Measurements from ENCODE around the gene TPD52L1. TPM values are rescaled to one million over a fixed set of nuclear protein-coding genes. Genes with fewer than 3 reads are reported as not detected.

Gene TPD52L1
- total and polyA plus RNA-seq, 2 experiments from 2014 or later: 171 to 182 TPM

- Histone ChIP-seq H3K27ac (no peak overlapping the region), H3K27me3 (no peaks in the 10 kb centered on the region), H3K4me3 (no peak overlapping the region), H3K9me2 (replicated peaks; ENCODE audit: insufficient read depth) (no peaks in the 10 kb centered on the region), H2AFZ (no peak overlapping the region), H4K20me1 (ENCODE audit: insufficient read depth, poor library complexity, severe bottlenecking) (no peaks in the 10 kb centered on the region), H3K4me1 (ENCODE audit: insufficient read depth) (no peaks in the 10 kb centered on the region), H3K9me3 (ENCODE audit: low read depth) (no peaks in the 10 kb centered on the region), H3K4me2 (no peak overlapping the region), H3K79me2 (no peaks in the 10 kb centered on the region), H3K36me3 (replicated peaks; ENCODE audit: insufficient read depth, low read depth) (no peaks in the 10 kb centered on the region)
- no peak for TF ChIP-seq EZH2 (IDR thresholded peaks at IDR 0.05; ENCODE audit: borderline replicate concordance)
- no peak for TF ChIP-seq EZH2phosphoT487 (IDR thresholded peaks at IDR 0.05; ENCODE audit: low read depth, severe bottlenecking, unreplicated experiment)
- TF ChIP-seq, protein P1, sequence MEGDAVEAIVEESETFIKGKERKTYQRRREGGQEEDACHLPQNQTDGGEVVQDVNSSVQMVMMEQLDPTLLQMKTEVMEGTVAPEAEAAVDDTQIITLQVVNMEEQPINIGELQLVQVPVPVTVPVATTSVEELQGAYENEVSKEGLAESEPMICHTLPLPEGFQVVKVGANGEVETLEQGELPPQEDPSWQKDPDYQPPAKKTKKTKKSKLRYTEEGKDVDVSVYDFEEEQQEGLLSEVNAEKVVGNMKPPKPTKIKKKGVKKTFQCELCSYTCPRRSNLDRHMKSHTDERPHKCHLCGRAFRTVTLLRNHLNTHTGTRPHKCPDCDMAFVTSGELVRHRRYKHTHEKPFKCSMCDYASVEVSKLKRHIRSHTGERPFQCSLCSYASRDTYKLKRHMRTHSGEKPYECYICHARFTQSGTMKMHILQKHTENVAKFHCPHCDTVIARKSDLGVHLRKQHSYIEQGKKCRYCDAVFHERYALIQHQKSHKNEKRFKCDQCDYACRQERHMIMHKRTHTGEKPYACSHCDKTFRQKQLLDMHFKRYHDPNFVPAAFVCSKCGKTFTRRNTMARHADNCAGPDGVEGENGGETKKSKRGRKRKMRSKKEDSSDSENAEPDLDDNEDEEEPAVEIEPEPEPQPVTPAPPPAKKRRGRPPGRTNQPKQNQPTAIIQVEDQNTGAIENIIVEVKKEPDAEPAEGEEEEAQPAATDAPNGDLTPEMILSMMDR (IDR thresholded peaks at IDR 0.05; ENCODE audit: poor library complexity): no peak
- WGBS (ENCODE audit: low lambda C conversion rate, missing lambda C conversion rate): 95% methylated on average over 1 of the region's 1 CpG
- no peak for DNase-seq (ENCODE audit: low spot score)
Observed at GRCh38 chr6:125250511-125250910, 96.9 kb downstream of the TPD52L1 start.

DNA sequence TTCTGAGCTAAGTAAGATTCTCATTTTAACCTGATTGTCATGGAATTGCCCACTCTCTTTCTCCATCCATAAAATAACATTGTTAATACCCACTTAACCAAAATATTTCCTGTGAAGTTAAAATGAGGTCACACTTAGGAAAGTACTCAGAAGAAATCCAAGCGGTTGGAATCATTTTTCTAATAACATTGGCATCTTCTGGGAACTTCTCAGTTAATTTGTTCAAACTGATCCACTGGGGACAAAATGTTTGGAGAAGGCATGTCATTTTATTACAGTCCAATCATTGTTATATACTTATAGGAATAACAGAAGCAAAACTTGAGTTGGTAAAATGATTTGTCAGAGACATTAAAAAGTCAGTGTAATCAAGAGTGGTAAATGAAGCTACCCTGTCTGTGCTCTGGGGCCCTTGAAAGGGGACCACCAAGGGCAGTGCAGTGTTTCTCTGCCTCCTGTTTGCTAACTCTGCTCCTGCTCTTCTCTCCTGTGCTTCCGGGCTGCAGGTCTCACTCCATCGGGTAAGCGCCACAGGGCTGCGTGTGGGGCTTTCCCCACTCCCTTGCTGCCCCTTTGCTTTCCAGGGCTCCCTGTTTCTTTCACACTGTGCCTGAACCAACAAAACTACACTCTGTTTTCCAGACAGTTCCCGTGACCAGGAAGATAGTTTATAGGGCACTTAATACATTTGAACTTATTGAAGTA, 98.1 kb downstream of the TPD52L1 start:
- WGBS (ENCODE audit: low lambda C conversion rate, missing lambda C conversion rate): 49% methylated on average over 6 of the region's 6 CpGs
- no peak for DNase-seq (ENCODE audit: low spot score)
- TF ChIP-seq, protein P1 (IDR thresholded peaks at IDR 0.05; ENCODE audit: poor library complexity): no peak
- no peak for TF ChIP-seq EZH2 (IDR thresholded peaks at IDR 0.05; ENCODE audit: borderline replicate concordance)
- Histone ChIP-seq H2AFZ (peak overlapping the region; percentile 17), H3K9me2 (replicated peaks; ENCODE audit: insufficient read depth) (no peaks in the 10 kb centered on the region), H3K4me3 (no peak overlapping the region), H4K20me1 (ENCODE audit: insufficient read depth, poor library complexity, severe bottlenecking) (no peaks in the 10 kb centered on the region), H3K36me3 (replicated peaks; ENCODE audit: insufficient read depth, low read depth) (no peaks in the 10 kb centered on the region), H3K79me2 (no peaks in the 10 kb centered on the region), H3K4me1 (ENCODE audit: insufficient read depth) (no peaks in the 10 kb centered on the region), H3K27ac (peak overlapping the region; percentile 38), H3K9me3 (ENCODE audit: low read depth) (no peaks in the 10 kb centered on the region), H3K27me3 (no peaks in the 10 kb centered on the region), H3K4me2 (no peak overlapping the region)

DNA sequence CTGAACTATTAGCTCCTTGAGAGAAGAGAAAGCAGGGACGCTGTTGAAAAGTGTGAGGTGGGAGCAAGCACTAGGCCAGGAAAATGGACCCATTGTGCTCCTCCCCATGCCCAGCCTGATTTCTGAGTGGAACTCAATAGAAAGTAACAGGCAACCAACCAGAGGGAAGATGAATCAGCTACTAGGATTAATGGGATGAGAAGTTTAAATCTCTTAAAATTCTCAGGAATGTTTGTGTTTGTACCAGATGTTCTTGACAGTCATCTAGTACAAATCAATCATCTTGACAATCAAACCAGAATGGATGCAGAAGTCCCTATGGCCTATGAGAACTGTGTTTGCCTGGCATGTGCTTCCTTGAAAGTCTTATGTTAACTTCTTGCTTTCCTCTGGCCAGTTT, 99.3 kb downstream of the TPD52L1 start:
- Histone ChIP-seq H3K27ac (peak overlapping the region; percentile 38), H3K4me3 (no peak overlapping the region), H3K4me1 (ENCODE audit: insufficient read depth) (no peaks in the 10 kb centered on the region), H3K4me2 (no peak overlapping the region), H3K27me3 (no peaks in the 10 kb centered on the region), H3K9me3 (ENCODE audit: low read depth) (no peaks in the 10 kb centered on the region), H3K79me2 (no peaks in the 10 kb centered on the region), H3K36me3 (replicated peaks; ENCODE audit: insufficient read depth, low read depth) (no peaks in the 10 kb centered on the region), H4K20me1 (ENCODE audit: insufficient read depth, poor library complexity, severe bottlenecking) (no peaks in the 10 kb centered on the region), H2AFZ (no peak overlapping the region), H3K9me2 (replicated peaks; ENCODE audit: insufficient read depth) (no peaks in the 10 kb centered on the region)
- WGBS (ENCODE audit: low lambda C conversion rate, missing lambda C conversion rate): 83% methylated on average over 1 of the region's 1 CpG
- DNase-seq (ENCODE audit: low spot score): no peak
- TF ChIP-seq, protein P1 (IDR thresholded peaks at IDR 0.05; ENCODE audit: poor library complexity): no peak
- TF ChIP-seq EZH2phosphoT487 (IDR thresholded peaks at IDR 0.05; ENCODE audit: low read depth, severe bottlenecking, unreplicated experiment) (no peak), EZH2 (IDR thresholded peaks at IDR 0.05; ENCODE audit: borderline replicate concordance) (no peak)

All from hepatocyte (in vitro differentiated cells).